ENCODE measurements around the gene MGMT. TPM values are rescaled to one million over a fixed set of nuclear protein-coding genes. Genes with fewer than 3 reads are reported as not detected.

Gene MGMT
- total RNA-seq, 4 donors from 2014 or later = 18.4 to 30.3 (median 27.9) TPM

DNA sequence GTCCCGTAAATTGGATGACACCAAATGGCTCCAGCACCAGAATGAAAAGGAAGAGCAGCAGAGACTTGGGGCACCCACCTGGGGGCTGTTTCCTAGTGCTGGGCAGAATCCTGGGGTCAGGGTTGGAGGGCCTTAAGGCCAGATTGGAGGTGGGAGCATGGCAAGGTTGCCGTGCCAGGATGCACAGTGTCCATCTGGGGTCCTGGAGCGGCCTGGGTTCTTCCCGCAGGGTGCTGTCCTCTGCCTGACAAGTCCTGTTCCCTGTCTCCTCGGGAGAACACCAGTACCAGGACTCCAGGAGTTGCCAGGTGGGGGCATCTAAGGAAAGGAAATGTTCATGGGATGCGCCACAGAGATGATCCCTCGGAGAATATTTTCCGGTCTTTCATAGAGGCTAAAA, 42.8 kb downstream of the MGMT start:
- Histone ChIP-seq H3K27ac (replicated peaks in 1 of 4) (no peak overlapping the region), H3K36me3 (no peaks in the 10 kb centered on the region), H3K4me3 (no peak overlapping the region), H3K4me1 (peaks cover 0 to 19% (median 16%) of the 10 kb centered on the region in 4 donors), H3K9me3 (no peaks in the 10 kb centered on the region), H3K27me3 (no peaks in the 10 kb centered on the region)
- 73% methylated on average over 8 of the region's 8 CpGs for WGBS
- TF ChIP-seq POLR2AphosphoS5 (IDR thresholded peaks at IDR 0.05) (no peak), POLR2A (IDR thresholded peaks at IDR 0.05; ENCODE audit: low read depth) (no peak), EP300 (IDR thresholded peaks at IDR 0.05) (no peak)
- TF ChIP-seq, protein P1, sequence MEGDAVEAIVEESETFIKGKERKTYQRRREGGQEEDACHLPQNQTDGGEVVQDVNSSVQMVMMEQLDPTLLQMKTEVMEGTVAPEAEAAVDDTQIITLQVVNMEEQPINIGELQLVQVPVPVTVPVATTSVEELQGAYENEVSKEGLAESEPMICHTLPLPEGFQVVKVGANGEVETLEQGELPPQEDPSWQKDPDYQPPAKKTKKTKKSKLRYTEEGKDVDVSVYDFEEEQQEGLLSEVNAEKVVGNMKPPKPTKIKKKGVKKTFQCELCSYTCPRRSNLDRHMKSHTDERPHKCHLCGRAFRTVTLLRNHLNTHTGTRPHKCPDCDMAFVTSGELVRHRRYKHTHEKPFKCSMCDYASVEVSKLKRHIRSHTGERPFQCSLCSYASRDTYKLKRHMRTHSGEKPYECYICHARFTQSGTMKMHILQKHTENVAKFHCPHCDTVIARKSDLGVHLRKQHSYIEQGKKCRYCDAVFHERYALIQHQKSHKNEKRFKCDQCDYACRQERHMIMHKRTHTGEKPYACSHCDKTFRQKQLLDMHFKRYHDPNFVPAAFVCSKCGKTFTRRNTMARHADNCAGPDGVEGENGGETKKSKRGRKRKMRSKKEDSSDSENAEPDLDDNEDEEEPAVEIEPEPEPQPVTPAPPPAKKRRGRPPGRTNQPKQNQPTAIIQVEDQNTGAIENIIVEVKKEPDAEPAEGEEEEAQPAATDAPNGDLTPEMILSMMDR (IDR thresholded peaks at IDR 0.05) = no peak
- intact Hi-C loops (cut with DNase I) = no loop called here
- DNase-seq (ENCODE audit: extremely low spot score) = no peak

GRCh38 chr10:129511086-129511485, 44.0 kb downstream of the MGMT start:
- Histone ChIP-seq H3K36me3 (no peaks in the 10 kb centered on the region), H3K4me3 (no peak overlapping the region), H3K9me3 (no peaks in the 10 kb centered on the region), H3K27ac (replicated peaks in 1 of 4) (no peak overlapping the region), H3K4me1 (peaks cover 0 to 19% (median 15%) of the 10 kb centered on the region in 4 donors), H3K27me3 (no peaks in the 10 kb centered on the region)
- 91% methylated on average over 6 of the region's 13 CpGs for WGBS
- no peak for DNase-seq (ENCODE audit: extremely low spot score)
- TF ChIP-seq, protein P1 (IDR thresholded peaks at IDR 0.05) = no peak
- no peak for TF ChIP-seq EP300 (IDR thresholded peaks at IDR 0.05)
- TF ChIP-seq POLR2AphosphoS5 (IDR thresholded peaks at IDR 0.05) = no peak
- TF ChIP-seq POLR2A (IDR thresholded peaks at IDR 0.05; ENCODE audit: low read depth) = no peak
- intact Hi-C loops (cut with DNase I) = no loop called here

DNA sequence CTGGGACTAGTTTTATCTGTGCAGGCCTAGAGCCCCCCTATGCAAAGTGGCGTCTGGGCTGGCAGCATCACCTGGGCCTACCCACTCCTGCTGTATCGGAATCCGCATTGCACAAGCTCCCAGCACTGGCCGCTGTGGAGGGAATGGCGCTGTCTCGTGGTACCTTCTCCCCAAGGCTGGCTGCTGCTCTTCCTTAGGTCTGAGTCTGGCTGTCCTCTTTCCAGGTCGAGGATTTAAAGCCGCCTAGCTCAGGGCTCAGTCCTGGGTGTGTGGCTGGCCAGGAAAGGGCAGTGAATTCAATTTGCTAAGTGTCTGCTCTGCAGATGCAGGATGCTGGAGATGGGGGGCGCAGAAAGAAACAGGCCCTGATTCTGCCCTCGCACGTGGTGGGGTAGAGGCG, 44.7 kb downstream of the MGMT start:
- no peak for DNase-seq (ENCODE audit: extremely low spot score)
- Histone ChIP-seq H3K27me3 (no peaks in the 10 kb centered on the region), H3K4me3 (no peak overlapping the region), H3K27ac (replicated peaks in 1 of 4) (no peak overlapping the region), H3K4me1 (peaks cover 0 to 14% (median 8%) of the 10 kb centered on the region in 4 donors), H3K36me3 (no peaks in the 10 kb centered on the region), H3K9me3 (no peaks in the 10 kb centered on the region)
- intact Hi-C loops (cut with DNase I) = no loop called here
- TF ChIP-seq POLR2A (IDR thresholded peaks at IDR 0.05; ENCODE audit: low read depth) (no peak), POLR2AphosphoS5 (IDR thresholded peaks at IDR 0.05) (no peak), EP300 (IDR thresholded peaks at IDR 0.05) (no peak)
- TF ChIP-seq, protein P1 (IDR thresholded peaks at IDR 0.05) = no peak
- WGBS = 91% methylated on average over 9 of the region's 12 CpGs

DNA sequence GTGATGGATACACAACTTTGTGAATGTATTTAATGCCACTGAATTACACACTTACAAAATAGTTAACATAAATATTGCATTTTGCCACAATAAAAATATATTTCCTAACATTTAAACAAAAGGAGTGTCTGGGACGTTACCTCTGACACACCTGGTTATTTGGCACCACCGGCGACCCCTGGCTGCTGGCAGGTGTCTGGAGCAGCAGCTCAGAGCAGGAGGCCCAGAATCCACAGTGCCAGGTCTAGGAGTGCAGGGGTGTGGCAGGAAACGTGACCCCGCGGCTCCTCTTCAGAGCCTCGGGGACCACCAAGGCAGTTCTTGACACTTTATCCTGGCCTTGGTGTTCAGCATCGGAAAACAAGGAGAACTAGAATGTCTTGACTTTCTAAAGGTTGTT, 46.3 kb downstream of the MGMT start:
- Histone ChIP-seq H3K4me3 (no peak overlapping the region), H3K27ac (replicated peaks in 1 of 4) (no peak overlapping the region), H3K36me3 (no peaks in the 10 kb centered on the region), H3K4me1 (peaks cover 0 to 9% (median 3%) of the 10 kb centered on the region in 4 donors), H3K9me3 (no peaks in the 10 kb centered on the region), H3K27me3 (no peaks in the 10 kb centered on the region)
- intact Hi-C loops (cut with DNase I) = no loop called here
- TF ChIP-seq, protein P1 (IDR thresholded peaks at IDR 0.05) = no peak
- TF ChIP-seq POLR2AphosphoS5 (IDR thresholded peaks at IDR 0.05) (no peak), EP300 (IDR thresholded peaks at IDR 0.05) (no peak), POLR2A (IDR thresholded peaks at IDR 0.05; ENCODE audit: low read depth) (no peak)
- no peak for DNase-seq (ENCODE audit: extremely low spot score)
- WGBS = 84% methylated on average over 8 of the region's 8 CpGs
